ENCODE measurements around the gene CEP72.

CEP72 gene

GRCh38 chr5:568809-569208 lies 43.3 kb upstream of the CEP72 start:
- no peak overlapping the region for H3K4me3 ChIP-seq (ENCODE audit: low read depth, low read length)
- TF ChIP-seq POLR2A (IDR thresholded peaks at IDR 0.05; ENCODE audit: extremely low read depth, insufficient read length) (no peak), MYC (IDR thresholded peaks at IDR 0.05; ENCODE audit: low read depth, low read length) (no peak), CTCF (IDR thresholded peaks at IDR 0.05; ENCODE audit: low read depth, low read length) (no peak), MAX (IDR thresholded peaks at IDR 0.05; ENCODE audit: low read depth, low read length) (no peak)
- no peak for DNase-seq (ENCODE audit: low read depth)

- no peak overlapping the region for H3K4me3 ChIP-seq (ENCODE audit: low read depth, low read length)
- DNase-seq (ENCODE audit: low read depth), result no peak
- TF ChIP-seq CTCF (IDR thresholded peaks at IDR 0.05; ENCODE audit: low read depth, low read length) (no peak), MAX (IDR thresholded peaks at IDR 0.05; ENCODE audit: low read depth, low read length) (no peak), POLR2A (IDR thresholded peaks at IDR 0.05; ENCODE audit: extremely low read depth, insufficient read length) (no peak), MYC (IDR thresholded peaks at IDR 0.05; ENCODE audit: low read depth, low read length) (no peak)
Observed at GRCh38 chr5:569358-569867, 42.7 kb upstream of the CEP72 start.

- no peak overlapping the region for H3K4me3 ChIP-seq (ENCODE audit: low read depth, low read length)
- no peak for DNase-seq (ENCODE audit: low read depth)
Observed at GRCh38 chr5:569868-570361, 42.2 kb upstream of the CEP72 start.

GRCh38 chr5:570446-570845 lies 41.7 kb upstream of the CEP72 start:
- TF ChIP-seq MYC (IDR thresholded peaks at IDR 0.05; ENCODE audit: low read depth, low read length), result no peak
- TF ChIP-seq POLR2A (IDR thresholded peaks at IDR 0.05; ENCODE audit: extremely low read depth, insufficient read length), result no peak
- no peak for DNase-seq (ENCODE audit: low read depth)
- no peak overlapping the region for H3K4me3 ChIP-seq (ENCODE audit: low read depth, low read length)

More at GRCh38 chr5:569868-570361, 42.2 kb upstream of the CEP72 start:
- no peak for TF ChIP-seq MYC (IDR thresholded peaks at IDR 0.05; ENCODE audit: low read depth, low read length)
- no peak for TF ChIP-seq MAX (IDR thresholded peaks at IDR 0.05; ENCODE audit: low read depth, low read length)
- no peak for TF ChIP-seq POLR2A (IDR thresholded peaks at IDR 0.05; ENCODE audit: extremely low read depth, insufficient read length)
- no peak for TF ChIP-seq CTCF (IDR thresholded peaks at IDR 0.05; ENCODE audit: low read depth, low read length)

GRCh38 chr5:570886-571285 lies 41.3 kb upstream of the CEP72 start:
- no peak overlapping the region for H3K4me3 ChIP-seq (ENCODE audit: low read depth, low read length)
- no peak for DNase-seq (ENCODE audit: low read depth)
- TF ChIP-seq MYC (IDR thresholded peaks at IDR 0.05; ENCODE audit: low read depth, low read length), result no peak
- TF ChIP-seq MAX (IDR thresholded peaks at IDR 0.05; ENCODE audit: low read depth, low read length), result no peak
- no peak for TF ChIP-seq POLR2A (IDR thresholded peaks at IDR 0.05; ENCODE audit: extremely low read depth, insufficient read length)
- TF ChIP-seq CTCF (IDR thresholded peaks at IDR 0.05; ENCODE audit: low read depth, low read length), result no peak

- DNase-seq (ENCODE audit: low read depth), result no peak
- H3K4me3 ChIP-seq (ENCODE audit: low read depth, low read length), result no peak overlapping the region
- TF ChIP-seq CTCF (IDR thresholded peaks at IDR 0.05; ENCODE audit: low read depth, low read length), result no peak
- TF ChIP-seq MYC (IDR thresholded peaks at IDR 0.05; ENCODE audit: low read depth, low read length), result no peak
- no peak for TF ChIP-seq MAX (IDR thresholded peaks at IDR 0.05; ENCODE audit: low read depth, low read length)
- no peak for TF ChIP-seq POLR2A (IDR thresholded peaks at IDR 0.05; ENCODE audit: extremely low read depth, insufficient read length)
Observed at GRCh38 chr5:571791-572190, 40.3 kb upstream of the CEP72 start.

Measured in NB4 (cell line).